Type B pancreatic cell (in vitro differentiated cells): ENCODE measurements around the gene RPL35. TPM values are rescaled to one million over a fixed set of nuclear protein-coding genes. Genes with fewer than 3 reads are reported as not detected.
"Not testable (repeated sequence)": the region's sequence is repeated elsewhere in the genome, so short reads cannot be mapped to it uniquely, and the experiment has no call there.

ENCODE experiments used
- DNase-seq: peaks from one replicate; pipeline ENCODE4 v3.0.0; 2021; ENCODE audit warnings: mixed read lengths; ENCODE audit not compliant: unreplicated experiment; ENCODE audit errors: extremely low spot score
- H3K27ac Mint-ChIP-seq: 2 replicates; pipeline ENCODE4 v1.8.0; 2021; ENCODE audit warnings: mild to moderate bottlenecking, mixed read lengths
- H3K27me3 Mint-ChIP-seq: 2 replicates; pipeline ENCODE4 v1.8.0; 2021; ENCODE audit warnings: mixed read lengths
- H3K36me3 Mint-ChIP-seq: 2 replicates; pipeline ENCODE4 v1.8.0; 2021; ENCODE audit warnings: mixed read lengths
- H3K4me1 Mint-ChIP-seq: one replicate; pipeline ENCODE4 v1.8.0; 2021; ENCODE audit warnings: mixed read lengths; ENCODE audit not compliant: unreplicated experiment
- H3K4me3 Mint-ChIP-seq: 2 replicates; pipeline ENCODE4 v1.8.0; 2021; ENCODE audit warnings: mild to moderate bottlenecking, mixed read lengths
- H3K9me3 Mint-ChIP-seq: 2 replicates; pipeline ENCODE4 v1.8.0; 2021; ENCODE audit warnings: mixed read lengths
- CTCF ChIP-seq: fragments of 200-600 bp; sonication (generic); conservative IDR thresholded peaks from 2 replicates; pipeline ENCODE4 v1.5.0; 2021; ENCODE audit warnings: antibody characterized with exemption, mild to moderate bottlenecking
- total RNA-seq: library from RNA; stranded (reverse); gene quantifications from 2 replicates; pipeline ENCODE4 v1.2.1, GENCODE V29; 2021; ENCODE audit warnings: low replicate concordance

Gene RPL35
- total RNA-seq, 1 donor from 2014 or later: 1,381 TPM

GRCh38 chr9:124840300-124840833 is 21.4 kb downstream of the RPL35 start:
- Mint-ChIP-seq H3K27ac (no peak overlapping the region), H3K9me3 (no peaks in the 10 kb centered on the region), H3K36me3 (no peaks in the 10 kb centered on the region), H3K4me1 (peaks cover 5% of the 10 kb centered on the region), H3K27me3 (no peaks in the 10 kb centered on the region), H3K4me3 (no peak overlapping the region)
- no peak for DNase-seq
- peak; percentile 46 for TF ChIP-seq CTCF

- H3K36me3 Mint-ChIP-seq: no peaks in the 10 kb centered on the region
- H3K4me1 Mint-ChIP-seq: peaks cover 10% of the 10 kb centered on the region
- no peak overlapping the region for H3K27ac Mint-ChIP-seq
These were observed 22.0 kb downstream of the RPL35 start for GRCh38 chr9:124839612-124840299.

GRCh38 chr9:124838567-124839275 is 23.0 kb downstream of the RPL35 start:
- H3K27ac Mint-ChIP-seq, H3K4me3 Mint-ChIP-seq, H3K27me3 Mint-ChIP-seq, DNase-seq, H3K36me3 Mint-ChIP-seq, H3K9me3 Mint-ChIP-seq: not testable (repeated sequence)
- H3K4me1 Mint-ChIP-seq: peaks cover 16% of the 10 kb centered on the region

More at GRCh38 chr9:124839612-124840299, 22.0 kb downstream of the RPL35 start:
- peak; percentile 67 for TF ChIP-seq CTCF
- H3K27me3 Mint-ChIP-seq: no peaks in the 10 kb centered on the region
- H3K4me3 Mint-ChIP-seq: no peak overlapping the region
- DNase-seq: no peak
- H3K9me3 Mint-ChIP-seq: no peaks in the 10 kb centered on the region

GRCh38 chr9:124838132-124838531 is 23.6 kb downstream of the RPL35 start:
- DNase-seq, H3K27me3 Mint-ChIP-seq, H3K36me3 Mint-ChIP-seq, H3K4me3 Mint-ChIP-seq, H3K9me3 Mint-ChIP-seq, H3K27ac Mint-ChIP-seq: not testable (repeated sequence)
- peaks cover 16% of the 10 kb centered on the region for H3K4me1 Mint-ChIP-seq

GRCh38 chr9:124835026-124835557 is 26.7 kb downstream of the RPL35 start:
- DNase-seq: no peak
- no peaks in the 10 kb centered on the region for H3K36me3 Mint-ChIP-seq
- H3K4me1 Mint-ChIP-seq: peaks cover 16% of the 10 kb centered on the region
- peak overlapping the region; percentile 82 for H3K27ac Mint-ChIP-seq
- no peaks in the 10 kb centered on the region for H3K9me3 Mint-ChIP-seq
- H3K4me3 Mint-ChIP-seq: no peak overlapping the region
- TF ChIP-seq CTCF: no peak
- no peaks in the 10 kb centered on the region for H3K27me3 Mint-ChIP-seq

GRCh38 chr9:124834591-124834990 is 27.2 kb downstream of the RPL35 start:
- Mint-ChIP-seq H3K27me3 (no peaks in the 10 kb centered on the region), H3K4me1 (peaks cover 16% of the 10 kb centered on the region)
- TF ChIP-seq CTCF: no peak

More at GRCh38 chr9:124834591-124834990, 27.2 kb downstream of the RPL35 start:
- Mint-ChIP-seq H3K36me3 (no peaks in the 10 kb centered on the region), H3K4me3 (no peak overlapping the region), H3K9me3 (no peaks in the 10 kb centered on the region), H3K27ac (peak overlapping the region; percentile 82)
- no peak for DNase-seq
